ENCODE measurements around the gene SNCB.
"Not testable (repeated sequence)": the region's sequence is repeated elsewhere in the genome, so short reads cannot be mapped to it uniquely, and the experiment has no call there.

Gene SNCB

GRCh38 chr5:176597417-176598389, 32.6 kb downstream of the SNCB start:
- DNase-seq (ENCODE audit: low read depth) = no peak

- DNase-seq (ENCODE audit: low read depth) = peak; percentile 60
These were observed 33.5 kb downstream of the SNCB start for GRCh38 chr5:176596689-176597416.

- no peak for DNase-seq (ENCODE audit: low read depth)
These were observed 34.2 kb downstream of the SNCB start for GRCh38 chr5:176596069-176596644.

- DNase-seq (ENCODE audit: low read depth) = no peak
These were observed 34.9 kb downstream of the SNCB start for GRCh38 chr5:176595386-176595943.

GRCh38 chr5:176594554-176594953, 35.8 kb downstream of the SNCB start:
- DNase-seq (ENCODE audit: low read depth) = no peak

- no peak for DNase-seq (ENCODE audit: low read depth)
These were observed 37.0 kb downstream of the SNCB start for GRCh38 chr5:176593273-176593869.

GRCh38 chr5:176592573-176592972, 37.8 kb downstream of the SNCB start:
- no peak for DNase-seq (ENCODE audit: low read depth)

- DNase-seq (ENCODE audit: low read depth) = not testable (repeated sequence)
These were observed 38.7 kb downstream of the SNCB start for GRCh38 chr5:176591667-176592066.

- DNase-seq (ENCODE audit: low read depth) = no peak
These were observed 40.2 kb downstream of the SNCB start for GRCh38 chr5:176590035-176590717.

- no peak for DNase-seq (ENCODE audit: low read depth)
These were observed 41.1 kb downstream of the SNCB start for GRCh38 chr5:176589039-176589769.

GRCh38 chr5:176588297-176588696, 42.0 kb downstream of the SNCB start:
- DNase-seq (ENCODE audit: low read depth) = no peak

GRCh38 chr5:176587398-176587797, 42.9 kb downstream of the SNCB start:
- DNase-seq (ENCODE audit: low read depth) = no peak

GRCh38 chr5:176583076-176583475, 47.3 kb downstream of the SNCB start:
- DNase-seq (ENCODE audit: low read depth) = no peak

GRCh38 chr5:176581361-176581760, 49.0 kb downstream of the SNCB start:
- no peak for DNase-seq (ENCODE audit: low read depth)

- DNase-seq (ENCODE audit: low read depth) = no peak
These were observed 51.0 kb downstream of the SNCB start for GRCh38 chr5:176579323-176579722.

- peak; percentile 13 for DNase-seq (ENCODE audit: low read depth)
These were observed 51.9 kb downstream of the SNCB start for GRCh38 chr5:176578391-176578808.

- DNase-seq (ENCODE audit: low read depth) = no peak
These were observed 52.8 kb downstream of the SNCB start for GRCh38 chr5:176577312-176578176.

GRCh38 chr5:176575488-176576422, 54.6 kb downstream of the SNCB start:
- DNase-seq (ENCODE audit: low read depth) = no peak

GRCh38 chr5:176575066-176575465, 55.3 kb downstream of the SNCB start:
- DNase-seq (ENCODE audit: low read depth) = no peak

Data from stimulated activated CD4-positive, alpha-beta T cell treated with anti-CD3 and anti-CD28 coated beads, Interleukin-2, amount 100 ng/mL, for 4 hours (primary cell).